NCI-H82 treated with DMSO at 0.1 percent for 48 hours (cell line): ENCODE measurements around the gene SCGB1D4.
"Not testable (repeated sequence)": the region's sequence is repeated elsewhere in the genome, so short reads cannot be mapped to it uniquely, and the experiment has no call there.

Experiments
- DNase-seq: peaks from one replicate; lab custom pipeline; 2025; ENCODE audit not compliant: unreplicated experiment; lab: John Stamatoyannopoulos, UW

SCGB1D4 gene, protein sequence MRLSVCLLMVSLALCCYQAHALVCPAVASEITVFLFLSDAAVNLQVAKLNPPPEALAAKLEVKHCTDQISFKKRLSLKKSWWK

GRCh38 chr11:62298975-62299374 is at the start of gene SCGB1D4:
Gene SCGB1D4 (minus strand): TSS chr11:62299075. CDS start chr11:62299010, 65 bp downstream.
- no peak for DNase-seq

GRCh38 chr11:62345861-62346260 is 47.0 kb upstream of the SCGB1D4 start:
- no peak for DNase-seq

GRCh38 chr11:62344210-62344609 is 45.3 kb upstream of the SCGB1D4 start:
- DNase-seq, result no peak

DNA sequence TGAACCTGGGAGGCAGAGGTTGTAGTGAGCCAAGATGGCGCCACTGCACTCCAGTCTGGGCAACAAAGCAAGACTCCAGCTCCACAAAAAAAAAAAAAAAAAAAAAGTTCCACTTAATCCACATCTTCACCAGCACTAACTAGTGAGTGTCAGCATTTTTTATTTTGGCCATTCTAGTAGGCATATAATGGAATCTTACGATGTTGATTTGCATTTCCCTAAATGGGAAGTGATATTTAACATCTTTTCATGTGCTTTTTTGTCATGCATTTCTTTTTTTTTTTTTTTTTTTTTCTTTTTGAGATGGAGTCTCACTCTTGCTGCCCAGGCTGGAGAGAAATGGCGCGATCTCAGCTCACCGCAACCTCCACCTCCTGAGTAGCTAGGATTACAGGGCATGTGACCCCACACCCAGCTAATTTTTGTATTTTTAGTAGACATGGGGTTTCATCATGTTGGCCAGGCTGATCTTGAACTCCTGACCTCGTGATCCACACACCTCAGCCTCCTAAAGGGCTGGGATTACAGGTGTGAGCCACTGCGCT is 44.8 kb upstream of the SCGB1D4 start:
- not testable (repeated sequence) for DNase-seq

DNA sequence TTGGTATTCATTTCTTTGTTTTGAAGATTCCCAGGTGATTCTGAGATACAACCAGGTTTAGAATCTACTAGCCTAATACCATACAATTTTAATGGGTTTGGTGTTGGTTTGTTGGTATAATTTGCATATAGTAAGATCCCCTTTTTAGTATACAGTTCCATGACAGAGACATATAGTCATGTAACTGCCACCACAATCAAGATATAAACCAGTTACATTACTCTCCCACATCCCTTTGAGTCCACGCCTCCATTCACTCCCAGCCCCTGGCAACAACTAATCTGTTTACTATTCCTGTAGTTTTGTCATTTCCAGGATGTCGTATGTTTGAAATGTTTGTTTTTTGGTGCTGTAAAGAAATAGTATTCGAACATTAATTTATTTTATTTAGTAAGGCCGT is 42.7 kb upstream of the SCGB1D4 start:
- DNase-seq, result no peak

DNA sequence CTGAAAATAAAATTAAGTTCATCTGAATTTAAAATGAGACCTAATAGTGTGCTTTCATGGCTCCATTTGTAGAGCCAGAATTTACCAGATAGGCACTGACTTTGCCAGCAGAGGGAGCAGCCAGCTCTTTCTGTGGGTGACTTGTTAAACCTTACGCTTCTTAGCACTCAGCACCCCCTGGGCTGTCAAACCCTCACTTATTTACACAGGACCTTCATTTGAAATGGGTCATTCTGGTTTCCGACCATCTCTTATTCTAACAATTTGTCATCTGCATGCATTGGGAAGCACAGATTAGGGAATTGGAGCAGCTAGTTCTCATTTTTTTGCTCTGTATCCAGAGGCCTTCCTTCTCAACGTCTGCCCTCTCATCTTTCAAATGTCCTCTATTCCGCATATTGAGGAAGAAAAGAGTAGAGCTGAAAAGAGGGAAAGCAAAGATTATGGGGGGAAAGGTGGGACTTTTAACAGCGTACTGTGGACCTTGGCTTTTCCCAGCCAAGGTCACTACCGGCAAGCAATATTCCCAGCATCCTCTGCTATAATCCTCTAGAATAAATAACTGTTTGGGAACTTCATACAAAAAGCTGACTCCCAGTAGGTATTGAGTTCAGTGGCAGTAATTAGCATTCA is 41.5 kb upstream of the SCGB1D4 start:
- no peak for DNase-seq

DNA sequence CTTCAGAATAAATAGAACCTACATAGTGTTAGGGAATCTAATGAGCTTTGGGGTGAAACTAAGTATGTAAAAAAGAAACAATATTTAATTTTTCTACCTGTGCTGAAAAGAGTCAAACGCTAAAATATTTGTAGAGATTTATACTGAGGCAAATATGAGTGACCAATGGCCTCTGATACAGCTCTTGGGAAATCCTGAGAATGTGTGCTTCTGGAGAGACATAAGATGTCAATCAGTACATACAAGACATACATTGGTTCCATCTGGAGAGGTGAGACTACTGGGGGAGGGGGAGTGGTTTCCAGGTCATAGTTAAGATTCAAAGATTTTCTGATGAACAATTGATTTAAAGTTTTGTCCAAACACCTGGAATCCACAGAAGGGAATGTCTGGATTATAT is 39.3 kb upstream of the SCGB1D4 start:
- peak; percentile 25 for DNase-seq

DNA sequence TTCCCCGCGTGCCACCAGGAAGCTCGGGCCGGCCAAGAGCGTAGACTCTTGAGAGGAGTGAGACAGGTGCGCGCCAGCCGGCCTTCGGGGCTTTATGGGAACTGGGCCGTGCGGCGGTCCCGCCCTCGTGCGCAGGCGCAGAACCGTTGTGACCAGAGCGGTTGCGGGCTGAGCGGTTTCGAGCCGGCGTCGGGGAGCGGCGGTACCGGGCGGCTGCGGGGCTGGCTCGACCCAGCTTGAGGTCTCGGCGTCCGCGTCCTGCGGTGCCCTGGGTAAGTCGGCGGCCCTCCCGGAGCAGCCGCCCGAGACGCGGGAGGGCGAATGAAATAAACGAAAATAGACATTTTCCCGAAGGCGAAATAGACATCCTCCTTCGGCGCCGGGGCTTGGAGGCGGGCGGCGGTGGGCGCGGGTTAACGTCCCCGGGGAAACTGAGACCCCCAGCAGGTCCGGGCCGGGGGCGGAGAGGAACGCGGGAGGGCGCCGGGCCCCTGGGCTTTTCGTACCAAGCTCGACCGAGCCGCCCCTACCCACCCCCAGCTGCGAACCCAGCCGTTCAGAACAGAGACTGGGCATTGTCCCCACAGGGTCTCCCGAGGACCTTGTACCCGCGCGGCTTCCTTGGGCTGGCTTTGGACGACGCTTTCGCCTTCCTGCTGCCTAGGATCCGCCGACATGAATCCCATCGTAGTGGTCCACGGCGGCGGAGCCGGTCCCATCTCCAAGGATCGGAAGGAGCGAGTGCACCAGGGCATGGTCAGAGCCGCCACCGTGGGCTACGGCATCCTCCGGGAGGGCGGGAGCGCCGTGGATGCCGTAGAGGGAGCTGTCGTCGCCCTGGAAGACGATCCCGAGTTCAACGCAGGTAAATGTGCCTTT is 38.7 kb upstream of the SCGB1D4 start, which contains the start of gene ASRGL1:
Gene ASRGL1, plus strand, starts transcription at position 146 of the 879 bp plus-strand sequence. Its CDS starts 530 bp downstream, at position 676.
- DNase-seq, result peak; percentile 68

- DNase-seq, result not testable (repeated sequence)
These were observed 38.1 kb upstream of the SCGB1D4 start for GRCh38 chr11:62336949-62337302.

- DNase-seq, result no peak
These were observed 34.9 kb upstream of the SCGB1D4 start for GRCh38 chr11:62333768-62334167.

GRCh38 chr11:62331264-62331663 is 32.4 kb upstream of the SCGB1D4 start:
- not testable (repeated sequence) for DNase-seq

DNA sequence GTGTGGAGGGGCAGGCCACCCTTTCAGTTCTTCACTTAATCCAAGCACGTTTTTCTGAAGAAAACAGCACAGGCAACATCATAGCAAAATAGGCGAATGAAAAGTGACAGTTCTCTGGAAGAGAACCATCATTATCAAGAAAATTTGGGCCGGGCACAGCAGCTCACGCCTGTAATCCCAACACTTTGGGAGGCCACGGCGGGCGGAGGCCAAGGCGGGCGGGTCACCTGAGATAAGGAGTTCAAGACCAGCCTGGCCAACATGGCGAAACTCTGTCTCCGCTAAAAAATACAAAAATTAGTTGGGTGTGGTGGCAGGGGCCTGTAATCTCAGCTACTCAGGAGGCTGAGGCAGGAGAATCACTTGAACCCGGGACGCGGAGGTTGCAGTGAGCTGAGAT is 28.7 kb upstream of the SCGB1D4 start:
- not testable (repeated sequence) for DNase-seq

GRCh38 chr11:62326719-62327118 is 27.8 kb upstream of the SCGB1D4 start:
- peak; percentile 23 for DNase-seq

DNA sequence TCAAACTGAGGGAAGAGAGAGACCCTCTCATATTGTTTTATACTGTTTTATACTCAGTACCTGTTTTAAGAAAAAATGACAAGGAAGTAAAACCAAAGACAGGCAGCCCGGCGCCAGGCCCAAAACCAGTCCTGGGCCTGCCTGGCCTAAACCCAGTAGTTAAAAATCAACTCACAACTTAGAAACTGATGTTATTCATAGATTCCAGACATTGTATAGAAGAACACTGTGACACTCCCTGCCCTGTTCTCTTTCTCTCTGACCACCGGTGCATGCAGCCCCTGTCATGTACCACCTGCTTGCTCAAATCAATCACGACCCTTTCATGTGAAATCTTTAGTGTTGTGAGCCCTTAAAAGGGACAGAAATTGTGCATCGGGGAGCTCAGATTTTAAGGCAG is 26.9 kb upstream of the SCGB1D4 start:
- DNase-seq, result not testable (repeated sequence)

DNA sequence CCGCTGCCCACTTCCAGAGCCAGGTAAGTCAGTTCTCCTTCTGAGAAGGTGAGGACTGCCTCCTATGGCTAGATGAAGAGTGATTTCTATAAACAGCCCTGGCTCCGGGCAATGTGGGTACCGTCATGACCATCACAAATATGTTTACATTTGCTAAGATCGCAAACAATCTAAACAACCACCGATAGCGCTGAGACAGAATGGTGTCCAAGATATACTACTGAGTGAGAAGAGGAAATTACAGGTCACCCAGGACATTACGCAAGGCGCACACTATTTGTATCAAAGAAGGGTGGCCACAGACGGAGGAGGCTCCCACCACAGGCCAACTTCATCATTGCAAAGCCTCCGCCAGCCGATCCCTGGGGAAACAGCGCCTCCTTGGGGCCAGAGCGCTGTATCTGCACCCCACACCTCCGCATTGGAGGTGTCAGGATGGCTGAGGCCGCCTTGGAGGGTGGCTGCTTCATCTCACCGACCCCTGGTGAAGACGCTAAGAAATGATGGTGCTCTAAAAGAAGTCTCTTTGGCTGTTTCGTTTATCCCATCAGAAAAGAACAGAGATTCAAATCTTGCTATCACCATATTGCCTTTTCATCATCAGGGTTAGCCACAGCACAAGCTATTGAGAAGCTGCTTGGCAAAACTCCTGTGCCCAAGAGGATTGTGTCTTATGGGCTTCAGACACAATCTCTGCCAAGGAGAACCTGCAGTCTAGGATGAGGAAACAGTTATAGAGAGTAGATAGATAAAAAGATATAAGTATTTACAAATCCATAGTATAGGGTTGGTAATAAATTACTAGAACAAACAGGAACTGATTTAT is 26.1 kb upstream of the SCGB1D4 start:
- no peak for DNase-seq

DNA sequence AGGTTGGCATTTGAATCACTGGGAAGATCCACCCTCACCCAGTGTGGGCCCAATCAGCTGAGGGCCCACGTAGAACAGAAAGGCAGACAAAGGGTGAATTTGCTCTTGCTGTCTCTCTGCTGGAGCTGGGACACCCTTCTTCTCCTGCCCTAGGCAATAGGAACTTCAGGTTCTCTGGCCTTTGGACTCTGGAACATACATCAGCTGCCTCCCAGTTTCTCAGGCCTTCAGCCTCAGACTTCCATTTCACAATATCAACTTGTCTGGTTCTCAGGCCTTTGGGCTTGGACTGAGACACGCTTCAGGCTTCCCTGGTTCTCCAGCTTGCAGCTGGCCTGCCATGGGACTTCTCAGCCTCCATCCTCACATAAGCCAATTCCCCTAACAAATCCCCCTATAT is 23.6 kb upstream of the SCGB1D4 start:
- no peak for DNase-seq

DNA sequence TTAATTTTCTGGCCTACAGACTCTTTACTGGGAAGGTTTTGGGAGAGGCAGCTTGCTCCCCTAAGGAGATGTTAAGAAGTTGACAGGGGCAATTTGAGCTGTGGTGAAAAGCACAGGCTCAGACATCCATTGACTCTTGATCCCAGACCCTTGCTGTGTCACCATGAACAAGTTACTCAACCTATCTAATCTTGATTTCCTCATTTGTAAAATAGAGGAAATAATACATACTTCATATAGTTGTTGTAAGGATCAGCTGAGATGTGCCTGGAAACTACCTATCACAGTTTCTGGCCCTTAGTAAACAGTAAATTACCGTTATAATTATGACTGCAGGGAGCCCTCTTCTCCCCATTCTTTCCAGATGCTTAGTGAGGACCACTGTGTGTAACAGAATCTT is 16.6 kb upstream of the SCGB1D4 start:
- no peak for DNase-seq

DNA sequence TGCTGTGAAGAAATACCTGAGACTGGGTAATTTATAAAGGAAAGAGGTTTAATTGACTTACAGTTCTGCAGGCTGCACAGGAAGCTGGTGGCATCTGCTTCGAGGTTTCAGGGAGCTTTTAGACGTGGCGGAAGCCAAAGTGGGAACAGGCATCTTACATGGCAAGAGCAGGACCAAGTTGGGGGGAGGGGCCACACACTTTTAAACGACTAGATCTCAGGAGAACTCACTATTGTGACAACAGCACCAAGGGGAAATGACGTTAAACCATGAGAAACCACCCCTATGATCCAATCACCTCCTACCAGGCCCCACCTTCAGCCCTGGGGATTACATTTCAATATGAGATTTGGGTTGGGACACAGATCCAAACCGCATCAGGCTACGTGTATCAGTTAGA is 11.1 kb upstream of the SCGB1D4 start:
- DNase-seq, result no peak

GRCh38 chr11:62307950-62308349 is 9.1 kb upstream of the SCGB1D4 start:
- DNase-seq, result no peak

- DNase-seq, result no peak
These were observed 7.4 kb upstream of the SCGB1D4 start for GRCh38 chr11:62306227-62306626.

- no peak for DNase-seq
These were observed 3.4 kb downstream of the SCGB1D4 start for GRCh38 chr11:62295504-62295903.
